Progenitor cell of endocrine pancreas (in vitro differentiated cells): Measurements from ENCODE around the gene TSHZ3. TPM values are rescaled to one million over a fixed set of nuclear protein-coding genes. Genes with fewer than 3 reads are reported as not detected.

Experiments
- DNase-seq: peaks from one replicate; pipeline ENCODE4 v3.0.0; 2021; ENCODE audit warnings: low spot score; ENCODE audit not compliant: unreplicated experiment
- H3K27ac Mint-ChIP-seq: 2 replicates; pipeline ENCODE4 v1.8.0; 2021; ENCODE audit warnings: mild to moderate bottlenecking, moderate library complexity, mixed read lengths
- H3K27me3 Mint-ChIP-seq: 2 replicates; pipeline ENCODE4 v1.8.0; 2021; ENCODE audit warnings: mixed read lengths
- H3K36me3 Mint-ChIP-seq: 2 replicates; pipeline ENCODE4 v1.8.0; 2022; ENCODE audit warnings: mixed read lengths; ENCODE audit not compliant: insufficient read depth
- H3K4me1 Mint-ChIP-seq: 2 replicates; pipeline ENCODE4 v1.8.0; 2021; ENCODE audit warnings: low read depth, mixed read lengths
- H3K4me3 Mint-ChIP-seq: 2 replicates; pipeline ENCODE4 v1.8.0; 2021; ENCODE audit warnings: low read depth, mild to moderate bottlenecking, moderate library complexity, mixed read lengths
- H3K9me3 Mint-ChIP-seq: 2 replicates; pipeline ENCODE4 v1.8.0; 2021; ENCODE audit warnings: low read depth, mixed read lengths
- total RNA-seq: library from RNA; stranded (reverse); gene quantifications from 2 replicates; pipeline ENCODE4 v1.2.1, GENCODE V29; 2021
- TF ChIP-seq, protein P1 (sequence below): fragments of 200-600 bp; sonication (generic); IDR thresholded peaks from one replicate; pipeline ENCODE4 v1.5.0; 2021; ENCODE audit warnings: antibody characterized with exemption, mild to moderate bottlenecking; ENCODE audit not compliant: unreplicated experiment

Gene TSHZ3
- total RNA-seq, 1 donor from 2014 or later = 15.5 TPM

DNA sequence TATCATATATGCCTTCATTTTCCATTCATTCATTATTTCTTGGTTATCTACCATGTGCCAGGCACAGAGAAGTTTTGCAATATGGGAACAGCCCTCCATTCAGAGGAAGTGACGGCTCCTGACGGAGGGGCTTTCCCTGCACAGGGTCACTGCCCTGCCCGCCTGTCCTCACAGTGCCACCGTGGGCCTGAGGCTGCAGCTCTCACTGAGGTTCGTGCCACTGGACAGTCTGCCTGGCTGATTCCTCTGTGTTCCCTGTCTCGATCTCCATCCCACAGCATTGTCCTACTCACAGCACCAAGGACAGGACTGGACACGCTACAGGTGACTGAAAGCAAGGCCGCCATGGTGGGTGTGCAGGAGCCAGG is 92.7 kb downstream of the TSHZ3 start:
- TF ChIP-seq, protein P1, sequence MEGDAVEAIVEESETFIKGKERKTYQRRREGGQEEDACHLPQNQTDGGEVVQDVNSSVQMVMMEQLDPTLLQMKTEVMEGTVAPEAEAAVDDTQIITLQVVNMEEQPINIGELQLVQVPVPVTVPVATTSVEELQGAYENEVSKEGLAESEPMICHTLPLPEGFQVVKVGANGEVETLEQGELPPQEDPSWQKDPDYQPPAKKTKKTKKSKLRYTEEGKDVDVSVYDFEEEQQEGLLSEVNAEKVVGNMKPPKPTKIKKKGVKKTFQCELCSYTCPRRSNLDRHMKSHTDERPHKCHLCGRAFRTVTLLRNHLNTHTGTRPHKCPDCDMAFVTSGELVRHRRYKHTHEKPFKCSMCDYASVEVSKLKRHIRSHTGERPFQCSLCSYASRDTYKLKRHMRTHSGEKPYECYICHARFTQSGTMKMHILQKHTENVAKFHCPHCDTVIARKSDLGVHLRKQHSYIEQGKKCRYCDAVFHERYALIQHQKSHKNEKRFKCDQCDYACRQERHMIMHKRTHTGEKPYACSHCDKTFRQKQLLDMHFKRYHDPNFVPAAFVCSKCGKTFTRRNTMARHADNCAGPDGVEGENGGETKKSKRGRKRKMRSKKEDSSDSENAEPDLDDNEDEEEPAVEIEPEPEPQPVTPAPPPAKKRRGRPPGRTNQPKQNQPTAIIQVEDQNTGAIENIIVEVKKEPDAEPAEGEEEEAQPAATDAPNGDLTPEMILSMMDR = no peak
- no peak overlapping the region for H3K27ac Mint-ChIP-seq
- H3K4me3 Mint-ChIP-seq = no peak overlapping the region
- H3K36me3 Mint-ChIP-seq = no peaks in the 10 kb centered on the region
- H3K4me1 Mint-ChIP-seq = peaks cover 5% of the 10 kb centered on the region
- H3K9me3 Mint-ChIP-seq = no peaks in the 10 kb centered on the region
- no peak for DNase-seq
- H3K27me3 Mint-ChIP-seq = peaks cover 25% of the 10 kb centered on the region

DNA sequence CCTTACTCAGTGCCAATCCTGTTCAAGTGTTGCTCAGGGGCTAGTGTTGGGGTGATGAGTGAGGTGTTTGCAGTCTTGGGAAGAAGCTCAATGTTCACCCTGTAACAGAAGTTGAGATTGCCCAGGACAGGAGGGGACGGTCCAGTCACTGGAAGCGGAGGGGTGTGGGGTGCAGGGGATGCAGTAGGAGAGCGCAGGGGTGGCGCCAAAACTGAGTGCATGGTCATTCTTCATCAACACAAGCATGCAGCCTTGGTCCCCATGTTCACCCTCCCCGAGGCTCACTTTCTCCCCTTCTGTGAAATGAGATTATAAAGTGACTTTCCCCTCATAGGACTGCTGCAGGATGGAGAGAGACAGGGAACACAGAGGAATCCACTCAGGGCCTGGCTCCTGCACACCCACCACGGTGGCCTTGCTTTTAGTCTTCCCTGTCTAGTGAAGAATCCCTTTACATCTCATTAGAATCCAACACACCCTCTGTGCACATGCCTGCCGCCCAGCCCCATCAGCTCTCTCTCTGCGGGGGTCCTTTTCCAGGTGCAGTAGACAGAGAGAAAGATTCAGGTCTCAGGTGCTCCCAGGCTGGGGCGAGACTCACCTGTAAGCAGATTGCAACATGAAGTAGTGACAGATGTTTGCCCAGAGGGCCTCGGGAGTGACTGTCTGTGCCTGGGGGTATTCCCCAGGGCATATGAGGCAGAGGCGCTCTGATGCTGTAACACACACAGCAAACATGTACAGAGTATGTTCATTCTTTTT is 93.2 kb downstream of the TSHZ3 start:
- TF ChIP-seq, protein P1 = no peak
- H3K9me3 Mint-ChIP-seq = no peaks in the 10 kb centered on the region
- H3K27me3 Mint-ChIP-seq = peaks cover 22% of the 10 kb centered on the region
- H3K4me1 Mint-ChIP-seq = peaks cover 5% of the 10 kb centered on the region
- no peak overlapping the region for H3K27ac Mint-ChIP-seq
- no peak overlapping the region for H3K4me3 Mint-ChIP-seq
- H3K36me3 Mint-ChIP-seq = no peaks in the 10 kb centered on the region
- DNase-seq = no peak

DNA sequence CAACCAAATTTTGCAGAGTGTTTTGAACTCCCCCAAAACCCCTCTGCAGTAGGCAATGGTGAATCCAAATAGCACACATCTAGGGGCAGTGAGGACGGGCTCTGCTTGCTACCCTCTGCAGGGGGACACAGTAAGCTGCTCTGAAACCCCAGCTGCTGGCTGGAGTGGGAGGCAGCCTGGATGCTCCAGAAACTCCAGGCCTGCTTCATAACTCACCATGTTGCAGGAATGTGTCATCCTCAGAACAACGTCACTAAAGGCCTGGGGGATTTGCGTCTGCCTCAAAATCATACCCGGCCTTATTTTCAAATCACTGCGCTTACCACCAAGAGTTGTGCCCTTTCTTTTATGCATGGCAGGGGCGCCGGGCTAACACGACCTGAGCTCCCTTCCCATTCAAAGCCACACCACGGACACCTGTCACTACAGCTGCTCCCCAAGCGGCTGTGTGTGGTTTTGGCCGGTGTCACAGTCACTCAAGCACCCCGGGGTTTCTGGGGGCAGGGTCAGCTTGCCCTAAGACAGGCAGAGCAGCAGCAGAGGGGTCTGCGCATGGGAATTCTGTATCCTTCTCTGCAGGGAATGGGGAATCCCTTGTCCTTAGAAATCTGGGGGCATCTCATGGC is 93.9 kb downstream of the TSHZ3 start:
- Mint-ChIP-seq H3K9me3 (no peaks in the 10 kb centered on the region), H3K27me3 (peaks cover 23% of the 10 kb centered on the region), H3K4me1 (peaks cover 5% of the 10 kb centered on the region), H3K4me3 (no peak overlapping the region), H3K36me3 (no peaks in the 10 kb centered on the region), H3K27ac (no peak overlapping the region)
- TF ChIP-seq, protein P1 = no peak
- no peak for DNase-seq

DNA sequence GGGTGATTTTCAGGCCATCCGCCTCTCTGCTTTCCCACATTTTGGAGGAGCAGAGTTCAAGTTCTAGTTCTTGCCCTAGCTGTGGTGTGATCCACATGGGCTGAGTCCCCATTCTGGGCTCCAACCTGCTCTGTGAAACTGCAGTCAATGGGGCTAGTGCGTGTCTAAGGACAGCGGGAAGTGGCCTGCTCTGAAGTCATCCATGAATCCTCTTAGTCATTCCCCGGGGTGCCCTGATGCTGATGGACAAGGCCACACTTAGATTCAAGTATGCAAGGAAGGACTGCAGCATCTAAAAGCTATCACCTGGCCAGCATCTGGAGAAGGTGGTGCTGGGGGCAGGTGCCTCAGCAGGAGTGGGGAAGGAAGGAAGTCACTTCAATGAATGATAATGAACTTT is 94.6 kb downstream of the TSHZ3 start:
- Mint-ChIP-seq H3K9me3 (no peaks in the 10 kb centered on the region), H3K4me3 (no peak overlapping the region), H3K27ac (peak overlapping the region; percentile 59), H3K4me1 (peaks cover 5% of the 10 kb centered on the region), H3K36me3 (no peaks in the 10 kb centered on the region), H3K27me3 (peaks cover 22% of the 10 kb centered on the region)
- DNase-seq = no peak
- TF ChIP-seq, protein P1 = no peak

DNA sequence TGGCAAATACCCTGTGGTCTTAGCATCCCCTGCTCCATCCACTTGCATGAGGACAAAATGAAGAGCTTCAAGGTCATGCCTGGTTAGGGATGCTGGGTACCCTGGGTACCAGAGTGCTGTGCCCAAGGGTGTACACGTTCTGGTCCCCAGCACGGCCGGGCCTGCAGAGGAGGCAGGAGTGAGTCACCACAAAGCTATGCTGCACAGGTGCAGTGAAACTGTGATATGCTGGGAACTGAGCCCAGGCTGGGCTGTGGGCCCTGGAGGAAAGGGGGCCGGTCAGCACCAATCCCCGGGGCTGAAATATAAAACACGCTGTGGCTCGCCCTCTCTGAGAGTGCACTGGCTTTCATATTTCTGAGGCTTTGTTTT is 95.1 kb downstream of the TSHZ3 start:
- Mint-ChIP-seq H3K27me3 (peaks cover 22% of the 10 kb centered on the region), H3K4me3 (no peak overlapping the region)
- TF ChIP-seq, protein P1 = no peak

More for the DNA sequence above, 95.1 kb downstream of the TSHZ3 start:
- no peaks in the 10 kb centered on the region for H3K9me3 Mint-ChIP-seq
- H3K36me3 Mint-ChIP-seq = no peaks in the 10 kb centered on the region
- peaks cover 5% of the 10 kb centered on the region for H3K4me1 Mint-ChIP-seq
- DNase-seq = no peak
- H3K27ac Mint-ChIP-seq = peak overlapping the region; percentile 59
